Suprapubic skin (tissue), 4 donors: ENCODE data around the gene KRT6B.

ENCODE experiments used
- CTCF ChIP-seq, 2 donors: fragments of 200-600 bp in 1 of 2; fragments of 450-650 bp in 1 of 2; sonication (generic) in 1 of 2; IDR thresholded peaks; one replicate each; pipeline ENCODE4 v1.5.1; 2016 to 2019; ENCODE audit warnings: antibody characterized with exemption in 2 of 2, mild to moderate bottlenecking in 1 of 2, moderate library complexity in 1 of 2
- EP300 ChIP-seq: sonication (generic); formaldehyde crosslinking; IDR thresholded peaks from one replicate; pipeline ENCODE4 v1.6.1; 2017; ENCODE audit warnings: antibody characterized with exemption
- POLR2A ChIP-seq, 2 donors: fragments of 450-650 bp; IDR thresholded peaks; one replicate each; pipeline ENCODE4 v1.6.1; 2017; ENCODE audit warnings: antibody characterized with exemption in 2 of 2, mild to moderate bottlenecking in 2 of 2, moderate library complexity in 2 of 2
- POLR2AphosphoS5 ChIP-seq, 3 donors: sonication (generic); formaldehyde crosslinking; IDR thresholded peaks; one replicate each; pipeline ENCODE4 v1.6.1; 2017; ENCODE audit warnings: antibody characterized with exemption in 3 of 3

GRCh38 chr12:52448228-52448627 lies 3.7 kb downstream of the KRT6B start:
- TF ChIP-seq CTCF (IDR thresholded peaks at IDR 0.05) (no peak), POLR2A (IDR thresholded peaks at IDR 0.05) (no peak), POLR2AphosphoS5 (IDR thresholded peaks at IDR 0.05) (no peak), EP300 (no peak)
